GM12878 (cell line): ENCODE data around the gene NXPE4. TPM values are rescaled to one million over a fixed set of nuclear protein-coding genes. Genes with fewer than 3 reads are reported as not detected.

Experiments
- ATF7 ChIP-seq: fragments of 450-650 bp; IDR thresholded peaks from 2 replicates; pipeline ENCODE4 v1.6.1; 2016; ENCODE audit warnings: low read depth, mild to moderate bottlenecking
- JUND ChIP-seq: IDR thresholded peaks from 2 replicates; pipeline ENCODE4 v1.6.1; 2012; ENCODE audit warnings: low read depth, mild to moderate bottlenecking, low read length, improper control_type of control experiment, moderate library complexity
- RELB ChIP-seq: fragments of 450-650 bp; IDR thresholded peaks from 2 replicates; pipeline ENCODE4 v1.6.1; 2017; ENCODE audit warnings: low read depth, mild to moderate bottlenecking, moderate library complexity
- ZBTB4 ChIP-seq: fragments of 450-650 bp; formaldehyde crosslinking; IDR thresholded peaks from 2 replicates; pipeline ENCODE4 v1.4.0; 2022; ENCODE audit warnings: mild to moderate bottlenecking, moderate library complexity
- ZBTB40 ChIP-seq: fragments of 450-650 bp; IDR thresholded peaks from 2 replicates; pipeline ENCODE4 v1.6.1; 2016; ENCODE audit warnings: mild to moderate bottlenecking, moderate library complexity, borderline replicate concordance
- ZNF274 ChIP-seq: IDR thresholded peaks from one replicate; pipeline ENCODE4 v1.8.0; 2011; ENCODE audit not compliant: insufficient read length, insufficient read depth
- ZNF592 ChIP-seq: fragments of 450-650 bp; IDR thresholded peaks from 2 replicates; pipeline ENCODE4 v1.6.1; 2017; ENCODE audit warnings: mild to moderate bottlenecking, moderate library complexity
- polyA plus RNA-seq, 11 experiments: library from polyadenylated mRNA; depleted of rRNA in 4 of 11; unstranded in 6 of 11; stranded (reverse) in 5 of 11; fragments of >200 nt; fragmentation: Nextera tagmentation in 4 of 11; fragmentation: Illumina TruSeq in 1 of 11; extraction: Ambion mirVana in 4 of 11; extraction: Trizol in 1 of 11; gene quantifications; 1 replicate in 1 of 11; 2 replicates in 10 of 11; pipeline versions ENCODE4 v1.2.1 to v1.2.3, GENCODE V29; 2011 to 2016; ENCODE audit warnings: inconsistent platforms in 2 of 11, missing spikeins in 2 of 11, low read depth in 1 of 11
- total RNA-seq, 4 experiments: library from RNA; depleted of rRNA in 3 of 4; stranded (reverse); fragments of >200 nt in 3 of 4; fragmentation: Illumina TruSeq in 1 of 4; extraction: Trizol in 1 of 4; gene quantifications; 2 replicates each; pipeline versions ENCODE4 v1.2.1 to v1.2.3, GENCODE V29; 2013 to 2021

Gene NXPE4
- total and polyA plus RNA-seq, 10 of the 15 experiments (the other 5 are each of a cell fraction or from before 2014, with no cell fraction given) = not detected

GRCh38 chr11:114616516-114616915, 20.9 kb upstream of the NXPE4 start (continued):
- peak; percentile 62 for TF ChIP-seq ZBTB4 (CRISPR knock-in tag)
- 0 out of 2 replicates have a peak, but pooled peaks have one; percentile 42 for TF ChIP-seq RELB
- TF ChIP-seq ZBTB40 = no peak
- TF ChIP-seq JUND = no peak
- TF ChIP-seq ZNF274 = no peak
- TF ChIP-seq ATF7 = no peak
- no peak for TF ChIP-seq ZNF592
